GM12874 (cell line): ENCODE measurements around the gene PAX5.

Experiments
- TF ChIP-seq, protein P1 (sequence below): IDR thresholded peaks from 2 replicates; pipeline ENCODE4 v1.5.1; 2011; ENCODE audit warnings: low read depth, mild to moderate bottlenecking, control low read depth, low read length, moderate library complexity; ENCODE audit not compliant: insufficient read depth

The PAX5 gene

DNA sequence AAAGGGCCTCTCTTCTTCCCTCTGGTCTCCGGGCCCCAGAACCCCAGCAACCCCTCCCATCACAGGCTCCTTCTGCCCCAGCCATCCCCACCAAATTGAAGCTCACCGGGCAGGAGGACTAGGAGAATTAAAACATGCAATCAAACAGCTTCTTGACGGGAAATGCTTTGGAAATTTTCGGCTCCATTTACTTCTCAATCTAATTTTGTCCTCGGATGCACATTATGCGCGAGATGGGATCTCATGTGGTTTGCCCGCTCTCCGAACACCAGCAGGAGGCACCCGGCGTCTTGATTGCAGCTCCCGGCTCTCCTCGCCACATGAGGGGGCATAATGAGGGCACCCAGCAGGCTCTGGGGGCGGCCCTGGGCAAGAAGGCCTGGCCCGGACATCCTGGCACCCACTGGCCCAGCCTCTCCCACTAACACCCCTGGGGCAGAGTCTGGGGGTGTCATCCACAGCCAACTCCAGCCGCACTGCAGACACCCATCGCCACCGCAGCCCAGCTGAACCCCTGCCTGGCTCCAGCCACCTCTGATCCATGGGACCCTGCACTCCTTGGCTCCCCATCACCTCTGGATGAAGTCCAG lies 135.5 kb downstream of the PAX5 start:
- TF ChIP-seq, protein P1, sequence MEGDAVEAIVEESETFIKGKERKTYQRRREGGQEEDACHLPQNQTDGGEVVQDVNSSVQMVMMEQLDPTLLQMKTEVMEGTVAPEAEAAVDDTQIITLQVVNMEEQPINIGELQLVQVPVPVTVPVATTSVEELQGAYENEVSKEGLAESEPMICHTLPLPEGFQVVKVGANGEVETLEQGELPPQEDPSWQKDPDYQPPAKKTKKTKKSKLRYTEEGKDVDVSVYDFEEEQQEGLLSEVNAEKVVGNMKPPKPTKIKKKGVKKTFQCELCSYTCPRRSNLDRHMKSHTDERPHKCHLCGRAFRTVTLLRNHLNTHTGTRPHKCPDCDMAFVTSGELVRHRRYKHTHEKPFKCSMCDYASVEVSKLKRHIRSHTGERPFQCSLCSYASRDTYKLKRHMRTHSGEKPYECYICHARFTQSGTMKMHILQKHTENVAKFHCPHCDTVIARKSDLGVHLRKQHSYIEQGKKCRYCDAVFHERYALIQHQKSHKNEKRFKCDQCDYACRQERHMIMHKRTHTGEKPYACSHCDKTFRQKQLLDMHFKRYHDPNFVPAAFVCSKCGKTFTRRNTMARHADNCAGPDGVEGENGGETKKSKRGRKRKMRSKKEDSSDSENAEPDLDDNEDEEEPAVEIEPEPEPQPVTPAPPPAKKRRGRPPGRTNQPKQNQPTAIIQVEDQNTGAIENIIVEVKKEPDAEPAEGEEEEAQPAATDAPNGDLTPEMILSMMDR: no peak

DNA sequence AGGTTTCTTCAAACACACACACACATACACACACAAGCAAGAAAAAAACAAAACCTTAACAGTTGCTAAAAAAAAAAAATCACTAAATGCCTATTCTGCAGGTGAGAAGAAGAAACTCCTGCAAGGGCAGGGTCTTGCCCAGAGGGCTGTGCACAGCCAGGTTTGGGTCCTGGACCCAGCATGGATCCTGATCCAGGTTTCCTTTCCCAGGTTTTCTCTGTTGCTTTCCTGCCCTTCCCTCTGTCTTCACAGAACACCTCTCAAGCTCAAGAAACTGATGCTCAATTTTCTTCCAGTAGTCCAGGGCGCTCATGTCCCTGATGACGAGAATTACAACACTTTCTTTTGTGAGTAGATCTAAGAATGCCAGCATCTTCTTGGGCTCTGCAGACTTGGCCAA lies 136.6 kb downstream of the PAX5 start:
- TF ChIP-seq, protein P1: no peak

DNA sequence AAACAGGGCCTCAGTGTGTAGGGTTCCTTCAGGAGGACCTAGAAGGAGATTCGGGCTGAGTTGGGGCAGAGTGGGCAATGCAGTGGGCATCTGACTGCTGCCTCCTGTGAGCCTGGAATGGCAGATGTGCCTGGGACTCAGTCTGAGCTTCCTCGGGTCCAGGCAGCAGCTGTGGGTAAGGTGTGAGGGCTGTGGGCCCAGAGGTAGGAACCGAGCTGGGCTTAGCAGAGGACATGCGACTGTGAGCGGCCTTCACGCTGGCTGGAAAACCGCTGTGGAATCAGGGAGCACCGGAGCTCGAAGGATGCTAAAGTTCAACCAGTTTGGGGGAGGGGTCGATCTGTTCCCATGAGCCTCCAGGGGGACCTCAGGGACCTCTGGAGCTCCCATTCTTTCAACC lies 137.0 kb downstream of the PAX5 start:
- TF ChIP-seq, protein P1: no peak

DNA sequence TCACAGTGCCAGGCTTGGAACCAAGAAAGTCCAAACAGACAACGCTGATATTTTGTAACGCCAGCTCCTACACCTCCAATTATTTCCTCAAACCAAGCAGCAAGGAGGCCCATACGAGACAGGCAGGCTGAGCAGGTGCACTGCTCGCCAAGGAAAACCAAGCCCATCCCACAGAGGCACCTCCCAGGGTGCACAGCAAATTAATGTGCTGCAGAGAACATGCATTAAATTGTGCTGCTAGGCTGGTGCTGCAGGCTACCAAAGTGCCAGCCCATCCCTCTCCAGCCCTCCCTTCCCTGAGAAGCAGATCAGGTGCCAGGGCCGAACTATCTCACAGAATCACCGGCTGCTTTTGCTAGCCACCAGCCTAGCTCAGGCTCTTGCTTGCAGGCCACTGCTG lies 137.8 kb downstream of the PAX5 start:
- TF ChIP-seq, protein P1: no peak

DNA sequence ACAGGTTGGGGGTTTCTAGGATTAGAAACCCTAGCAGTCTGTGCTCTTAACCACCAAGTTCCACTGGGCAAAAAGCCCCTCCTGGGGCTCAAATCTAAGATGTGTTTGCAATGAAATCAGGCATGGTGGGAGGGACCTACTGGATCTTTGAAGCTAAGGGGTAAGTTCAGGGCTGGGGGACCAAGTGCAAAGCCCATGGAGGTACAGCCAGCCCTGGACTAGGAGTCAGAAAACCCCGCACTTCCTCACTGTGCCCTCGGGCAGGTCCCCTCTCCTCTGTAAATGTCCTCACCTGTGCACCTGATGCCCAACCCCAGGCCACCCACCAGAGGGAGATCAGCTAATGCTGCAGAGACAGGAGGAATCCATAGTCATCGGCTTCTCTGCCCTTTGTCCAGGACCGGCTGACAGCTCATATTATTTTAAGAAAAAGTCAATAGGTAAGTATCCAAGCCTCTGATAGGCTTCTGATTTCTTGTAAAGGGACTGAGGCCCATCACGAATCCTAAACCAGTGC lies 138.3 kb downstream of the PAX5 start:
- TF ChIP-seq, protein P1: no peak

DNA sequence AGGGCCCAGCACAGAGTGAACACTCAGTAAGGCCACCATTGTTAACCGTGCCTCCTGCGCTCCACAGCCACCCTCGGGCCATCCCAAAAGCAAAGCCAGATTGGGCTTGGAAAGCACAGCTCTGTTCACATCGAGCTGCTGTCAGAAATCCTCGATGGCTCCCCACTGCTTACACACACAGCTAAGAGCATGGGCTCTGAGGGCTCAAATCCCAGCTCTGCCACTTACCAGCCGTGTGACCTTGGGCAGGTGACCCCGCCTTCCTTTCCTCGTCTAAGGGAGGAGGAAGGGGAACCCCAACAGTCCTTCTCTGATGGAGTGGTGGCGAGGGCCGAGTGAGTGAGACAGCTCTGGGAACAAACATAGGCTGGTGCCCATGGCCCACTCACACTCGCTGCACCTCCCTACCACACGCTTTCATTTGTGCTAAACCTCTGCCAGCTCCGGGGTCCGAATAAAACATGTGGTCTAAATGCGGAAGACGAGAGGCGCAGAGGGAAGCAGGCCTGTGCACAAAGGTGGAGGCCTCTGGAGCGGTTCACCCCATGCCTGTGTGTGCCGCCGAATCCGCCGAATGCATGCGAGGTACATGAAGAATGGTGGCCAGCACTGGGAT lies 139.3 kb downstream of the PAX5 start:
- TF ChIP-seq, protein P1: no peak

DNA sequence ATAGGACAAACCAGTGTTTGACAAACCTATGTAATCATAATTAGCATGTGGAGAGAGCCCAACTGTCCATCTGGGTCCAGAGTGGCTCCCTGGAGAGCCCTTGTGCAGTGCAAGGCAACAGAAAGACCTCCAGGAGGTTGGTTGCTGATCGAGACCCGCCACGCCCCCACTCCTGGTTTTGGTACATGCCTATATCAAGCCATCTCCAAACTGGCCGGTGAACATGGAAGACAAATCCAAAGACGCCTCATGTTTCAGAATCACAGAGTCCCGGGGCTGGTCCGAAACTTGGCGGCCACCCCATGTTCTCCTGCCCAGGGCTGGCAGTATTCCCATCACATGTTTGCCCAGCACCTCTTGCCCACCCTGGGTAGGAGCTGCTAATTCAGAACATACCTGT lies 140.2 kb downstream of the PAX5 start:
- TF ChIP-seq, protein P1: no peak
